BLaER1 (cell line): Measurements from ENCODE around the gene HBM.
"Not testable (repeated sequence)": the region's sequence is repeated elsewhere in the genome, so short reads cannot be mapped to it uniquely, and the experiment has no call there.

Source experiments
- H3K27ac ChIP-seq: shearing (Covaris generic); formaldehyde crosslinking; 2 replicates; pipeline ENCODE4 v1.8.1; 2022
- H3K27me3 ChIP-seq: shearing (Covaris generic); formaldehyde crosslinking; 2 replicates; pipeline ENCODE4 v1.8.1; 2022
- H3K36me3 ChIP-seq: shearing (Covaris generic); formaldehyde crosslinking; 2 replicates; pipeline ENCODE4 v1.8.1; 2022
- H3K4me1 ChIP-seq: shearing (Covaris generic); formaldehyde crosslinking; 2 replicates; pipeline ENCODE4 v1.8.1; 2022
- H3K4me2 ChIP-seq: shearing (Covaris generic); formaldehyde crosslinking; 2 replicates; pipeline ENCODE4 v1.8.1; 2022
- H3K4me3 ChIP-seq: shearing (Covaris generic); formaldehyde crosslinking; 2 replicates; pipeline ENCODE4 v1.8.1; 2022
- H3K9ac ChIP-seq: shearing (Covaris generic); formaldehyde crosslinking; 2 replicates; pipeline ENCODE4 v1.8.1; 2022
- H3K9me3 ChIP-seq: shearing (Covaris generic); formaldehyde crosslinking; 2 replicates; pipeline ENCODE4 v1.8.1; 2022
- H4K20me1 ChIP-seq: shearing (Covaris generic); formaldehyde crosslinking; 2 replicates; pipeline ENCODE4 v1.8.1; 2022
- Cebpa-rat ChIP-seq: shearing (Covaris generic); IDR thresholded peaks from 2 replicates; pipeline ENCODE4 v1.8.1; 2022

HBM gene

DNA sequence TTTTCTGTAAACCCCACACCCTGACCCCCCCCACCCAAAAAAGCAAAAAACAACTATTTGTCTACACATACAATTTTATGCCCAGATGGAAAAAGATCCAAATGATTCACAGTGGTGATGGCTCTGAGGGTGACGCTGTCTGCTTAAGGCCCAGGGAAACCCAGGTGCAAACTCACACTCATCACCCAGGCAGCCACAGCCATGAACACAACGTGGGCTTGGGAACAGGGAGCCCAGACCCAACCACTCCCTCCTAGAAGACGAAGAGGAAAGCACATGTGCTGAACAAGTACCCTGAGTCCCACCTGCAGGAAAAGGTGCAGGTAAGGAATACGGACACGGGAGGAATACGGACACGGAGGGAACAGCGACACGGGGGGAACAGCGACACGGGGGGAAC, 19.9 kb downstream of the HBM start:
- no peak overlapping the region for H3K9ac ChIP-seq
- H3K9me3 ChIP-seq = no peaks in the 10 kb centered on the region
- peaks cover 86% of the 10 kb centered on the region for H4K20me1 ChIP-seq
- H3K27me3 ChIP-seq = peaks cover 11% of the 10 kb centered on the region
- no peak overlapping the region for H3K4me3 ChIP-seq
- no peak for TF ChIP-seq Cebpa-rat
- H3K4me2 ChIP-seq = no peak overlapping the region
- peaks cover 10% of the 10 kb centered on the region for H3K4me1 ChIP-seq
- peaks cover 66% of the 10 kb centered on the region for H3K36me3 ChIP-seq
- H3K27ac ChIP-seq = no peak overlapping the region

DNA sequence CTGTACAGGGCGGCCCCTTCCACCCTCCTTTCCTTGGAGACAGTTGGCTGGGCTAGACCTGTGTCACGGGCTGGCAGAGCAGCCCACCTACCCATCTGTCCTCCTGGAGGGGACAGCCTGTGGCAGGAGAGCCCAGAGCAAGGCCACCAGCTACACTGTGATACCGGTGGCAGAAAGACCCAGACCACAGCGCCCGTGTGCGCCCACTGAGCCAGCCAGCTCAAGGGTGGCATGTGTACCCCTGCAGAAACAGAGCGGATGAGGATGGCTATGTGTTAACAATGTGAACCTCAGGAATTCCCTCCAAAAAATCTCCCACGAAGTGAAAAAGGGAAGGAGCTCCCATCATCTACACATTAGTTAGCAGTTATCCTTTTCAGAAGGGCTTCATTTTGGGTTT, 21.6 kb downstream of the HBM start:
- Histone ChIP-seq H3K9ac (no peak overlapping the region), H3K4me2 (no peak overlapping the region), H3K36me3 (peaks cover 82% of the 10 kb centered on the region), H4K20me1 (peaks cover 88% of the 10 kb centered on the region), H3K4me3 (no peak overlapping the region), H3K9me3 (no peaks in the 10 kb centered on the region), H3K27me3 (no peaks in the 10 kb centered on the region), H3K4me1 (no peaks in the 10 kb centered on the region), H3K27ac (no peak overlapping the region)
- no peak for TF ChIP-seq Cebpa-rat

DNA sequence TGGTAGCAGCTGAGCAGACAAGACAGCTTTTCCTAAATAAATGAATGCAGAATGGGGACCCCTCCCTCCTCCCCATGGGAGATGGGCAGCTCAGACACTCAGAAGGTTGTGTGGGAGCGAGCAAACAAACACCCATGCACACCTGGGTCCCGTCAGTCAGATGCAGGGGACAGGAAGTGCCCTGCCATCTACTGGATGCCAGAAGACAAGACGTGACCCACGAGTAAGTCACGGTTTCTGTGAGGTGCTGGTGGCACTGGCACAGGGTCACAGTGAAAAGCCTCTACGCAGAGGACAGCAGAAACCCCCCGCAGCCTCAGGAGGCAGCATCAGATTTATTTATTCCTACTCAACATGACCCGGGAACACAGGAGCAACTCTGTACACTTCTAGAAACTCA, 22.9 kb downstream of the HBM start:
- Histone ChIP-seq H3K9me3 (no peaks in the 10 kb centered on the region), H3K4me1 (no peaks in the 10 kb centered on the region), H4K20me1 (peaks cover 87% of the 10 kb centered on the region), H3K4me3 (no peak overlapping the region), H3K27ac (no peak overlapping the region), H3K9ac (no peak overlapping the region), H3K27me3 (no peaks in the 10 kb centered on the region), H3K36me3 (peaks cover 89% of the 10 kb centered on the region), H3K4me2 (no peak overlapping the region)
- no peak for TF ChIP-seq Cebpa-rat

DNA sequence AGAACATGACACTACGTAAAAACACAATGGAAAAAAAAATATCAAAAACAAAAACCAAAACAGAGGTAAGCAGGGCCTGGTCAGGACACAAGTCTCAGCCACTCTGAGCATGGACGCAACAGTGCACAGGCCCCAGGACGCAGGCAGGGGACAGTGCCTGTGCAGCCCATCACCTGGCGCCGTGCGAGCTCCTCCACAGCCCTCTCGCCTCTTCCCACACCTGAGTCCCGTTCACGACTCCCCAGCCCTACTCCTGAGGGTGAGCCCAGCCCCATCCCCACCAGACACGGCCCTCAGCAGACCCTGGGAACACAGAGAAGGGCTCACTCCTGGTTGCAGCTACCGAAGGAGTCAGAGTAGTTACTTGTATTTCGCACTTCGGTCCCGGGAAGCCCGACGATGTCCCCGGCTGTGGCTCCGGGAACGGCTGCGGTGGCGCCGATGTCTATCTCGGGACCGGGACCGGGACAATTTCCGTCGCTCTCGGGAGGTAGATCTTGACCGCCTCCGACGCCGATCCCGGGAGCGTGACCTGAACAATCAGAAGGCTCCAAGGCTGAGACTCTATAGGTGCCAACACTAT, 23.9 kb downstream of the HBM start:
- H3K4me2 ChIP-seq = no peak overlapping the region
- H3K4me3 ChIP-seq = no peak overlapping the region
- TF ChIP-seq Cebpa-rat = no peak
- H3K9ac ChIP-seq = no peak overlapping the region
- H3K27me3 ChIP-seq = no peaks in the 10 kb centered on the region
- H3K9me3 ChIP-seq = no peaks in the 10 kb centered on the region
- peaks cover 87% of the 10 kb centered on the region for H4K20me1 ChIP-seq
- no peak overlapping the region for H3K27ac ChIP-seq
- no peaks in the 10 kb centered on the region for H3K4me1 ChIP-seq
- peaks cover 89% of the 10 kb centered on the region for H3K36me3 ChIP-seq

DNA sequence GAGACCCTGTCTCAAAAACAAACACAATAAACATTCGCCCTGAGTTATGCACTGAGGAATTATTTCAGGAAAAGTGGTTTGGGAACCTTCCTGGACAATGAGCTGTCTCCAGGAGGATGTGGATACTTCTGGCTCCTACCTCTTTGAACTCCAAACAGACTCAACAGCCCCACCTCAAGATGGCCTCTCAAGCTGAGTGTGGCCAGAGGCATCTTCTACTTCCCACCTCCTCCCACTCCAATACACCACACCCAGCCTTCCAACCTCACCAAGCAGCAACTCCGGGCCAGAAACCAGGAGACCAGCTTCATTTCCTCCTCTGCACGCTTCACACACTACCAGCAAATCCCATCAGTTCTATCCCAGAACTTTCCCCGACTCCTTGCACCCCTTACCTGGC, 26.1 kb downstream of the HBM start:
- Histone ChIP-seq H3K36me3 (peaks cover 99% of the 10 kb centered on the region), H3K4me2 (no peak overlapping the region)

DNA sequence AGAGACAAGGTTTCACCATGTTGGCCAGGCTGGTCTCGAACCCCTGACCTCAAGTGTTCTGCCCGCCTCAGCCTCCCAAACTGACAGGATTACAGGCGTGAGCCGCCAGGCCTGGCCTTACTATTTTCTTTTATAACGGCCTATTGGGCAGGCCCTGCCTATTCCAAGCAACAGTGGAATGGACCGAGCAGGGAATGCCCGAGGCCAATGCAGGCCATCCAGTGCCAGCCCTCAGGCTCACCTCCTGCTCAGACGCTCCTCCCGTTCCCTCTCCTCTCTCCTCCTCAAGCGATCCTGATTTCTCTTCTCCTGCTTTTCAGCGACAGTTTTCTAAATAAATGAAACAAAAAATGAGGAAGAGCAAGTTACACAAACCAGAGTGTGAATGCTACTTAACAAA, 26.9 kb downstream of the HBM start:
- no peak overlapping the region for H3K27ac ChIP-seq
- peaks cover 100% of the 10 kb centered on the region for H3K36me3 ChIP-seq
- H3K4me1 ChIP-seq = no peaks in the 10 kb centered on the region
- H3K4me2 ChIP-seq = no peak overlapping the region
- no peak overlapping the region for H3K4me3 ChIP-seq
- TF ChIP-seq Cebpa-rat = no peak
- H3K9me3 ChIP-seq = no peaks in the 10 kb centered on the region
- peaks cover 99% of the 10 kb centered on the region for H4K20me1 ChIP-seq
- no peak overlapping the region for H3K9ac ChIP-seq
- no peaks in the 10 kb centered on the region for H3K27me3 ChIP-seq

More for the DNA sequence above, 26.1 kb downstream of the HBM start:
- Histone ChIP-seq H4K20me1 (peaks cover 97% of the 10 kb centered on the region), H3K9ac (no peak overlapping the region), H3K4me3 (no peak overlapping the region), H3K27ac (no peak overlapping the region), H3K4me1 (no peaks in the 10 kb centered on the region), H3K27me3 (no peaks in the 10 kb centered on the region), H3K9me3 (no peaks in the 10 kb centered on the region)
- TF ChIP-seq Cebpa-rat = no peak

DNA sequence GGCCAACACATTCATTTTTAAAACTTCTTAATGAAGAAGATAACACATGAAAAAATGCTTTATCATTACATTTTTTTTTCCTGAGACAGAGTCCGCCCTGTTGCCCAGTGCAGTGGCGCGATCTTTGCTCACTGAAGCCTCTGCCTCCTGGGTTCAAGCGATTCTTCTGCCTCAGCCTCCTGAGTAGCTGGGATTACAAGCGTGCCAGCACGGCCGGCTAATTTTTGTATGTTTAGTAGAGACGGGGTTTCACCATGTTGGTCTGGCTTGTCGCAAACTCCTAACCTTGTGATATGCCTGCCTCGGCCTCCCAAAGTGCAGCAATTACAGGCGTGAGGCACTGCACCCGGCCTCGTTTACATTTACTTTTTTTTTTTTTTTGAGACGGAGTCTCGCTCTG, 27.7 kb downstream of the HBM start:
- no peak overlapping the region for H3K27ac ChIP-seq
- H3K4me2 ChIP-seq = no peak overlapping the region
- no peak for TF ChIP-seq Cebpa-rat
- no peaks in the 10 kb centered on the region for H3K4me1 ChIP-seq
- no peak overlapping the region for H3K4me3 ChIP-seq
- H3K36me3 ChIP-seq = peaks cover 100% of the 10 kb centered on the region
- H3K9me3 ChIP-seq = no peaks in the 10 kb centered on the region
- no peaks in the 10 kb centered on the region for H3K27me3 ChIP-seq
- H3K9ac ChIP-seq = no peak overlapping the region
- H4K20me1 ChIP-seq = peaks cover 95% of the 10 kb centered on the region

DNA sequence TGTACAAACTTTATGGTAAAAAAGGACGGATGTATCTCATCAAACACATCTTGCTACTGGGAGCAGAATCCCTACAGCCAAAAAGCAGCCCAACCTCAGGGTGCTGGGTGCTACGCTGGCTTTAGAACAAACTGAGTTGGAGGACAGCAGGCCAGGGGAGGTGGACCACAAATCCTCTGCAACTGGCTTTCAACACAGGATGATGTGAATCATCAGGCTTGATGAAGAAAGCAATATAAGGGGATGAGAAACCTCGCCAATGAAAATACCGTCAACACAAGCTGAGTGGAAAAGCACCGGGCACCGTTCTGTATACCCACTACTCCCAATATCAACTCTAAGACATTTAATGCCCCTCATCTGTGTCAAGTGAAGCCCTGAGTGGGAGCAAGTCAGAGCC, 28.7 kb downstream of the HBM start:
- no peak overlapping the region for H3K27ac ChIP-seq
- H3K9ac ChIP-seq = no peak overlapping the region
- TF ChIP-seq Cebpa-rat = no peak
- H3K4me3 ChIP-seq = no peak overlapping the region
- no peaks in the 10 kb centered on the region for H3K27me3 ChIP-seq
- peaks cover 100% of the 10 kb centered on the region for H3K36me3 ChIP-seq
- H4K20me1 ChIP-seq = peaks cover 95% of the 10 kb centered on the region
- no peaks in the 10 kb centered on the region for H3K9me3 ChIP-seq
- no peaks in the 10 kb centered on the region for H3K4me1 ChIP-seq
- H3K4me2 ChIP-seq = no peak overlapping the region

DNA sequence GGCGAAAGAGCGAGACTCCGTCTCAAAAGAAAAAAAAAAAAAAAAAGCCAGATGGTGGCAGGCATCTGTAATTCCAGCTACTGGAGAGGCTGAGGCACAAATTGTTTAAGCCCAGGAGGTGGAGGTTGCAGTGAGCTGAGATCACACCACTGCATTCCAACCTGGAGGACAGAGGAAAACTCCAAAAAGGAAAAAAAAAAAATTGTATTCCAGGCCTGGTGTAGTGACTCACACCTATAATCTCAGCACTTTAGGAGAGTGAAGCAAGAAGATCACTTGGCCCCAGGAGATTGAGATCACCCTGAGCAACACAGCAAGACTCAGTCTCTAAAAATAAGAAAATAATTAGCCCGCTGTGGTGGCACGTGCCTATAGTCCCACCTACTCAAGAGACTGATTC, 34.6 kb downstream of the HBM start:
- no peak overlapping the region for H3K4me3 ChIP-seq
- H3K27ac ChIP-seq = no peak overlapping the region
- no peaks in the 10 kb centered on the region for H3K27me3 ChIP-seq
- no peak overlapping the region for H3K9ac ChIP-seq
- H3K4me2 ChIP-seq = no peak overlapping the region
- no peak for TF ChIP-seq Cebpa-rat
- no peaks in the 10 kb centered on the region for H3K9me3 ChIP-seq
- no peaks in the 10 kb centered on the region for H3K4me1 ChIP-seq
- peaks cover 100% of the 10 kb centered on the region for H3K36me3 ChIP-seq
- peaks cover 93% of the 10 kb centered on the region for H4K20me1 ChIP-seq

DNA sequence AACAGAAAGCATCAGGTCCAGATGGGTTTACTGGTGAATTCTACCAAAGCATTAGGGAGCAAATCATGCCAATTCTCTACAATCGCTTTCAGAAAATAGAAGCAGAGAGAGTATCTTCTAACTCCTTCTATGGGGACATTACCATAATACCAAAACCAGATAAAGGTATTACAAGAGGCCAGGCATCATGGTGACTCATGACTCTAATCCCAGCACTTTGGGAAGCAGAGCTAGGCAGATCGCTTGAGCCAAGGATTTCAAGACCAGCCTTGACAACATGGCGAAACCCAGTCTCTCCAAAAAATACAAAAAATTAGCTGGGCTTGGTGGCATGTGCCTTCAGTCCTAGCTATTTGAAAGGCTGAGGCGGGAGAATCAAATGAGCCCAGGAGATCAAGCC, 37.5 kb downstream of the HBM start:
- Histone ChIP-seq H3K9me3 (no peaks in the 10 kb centered on the region), H3K4me2 (no peak overlapping the region), H3K27me3 (no peaks in the 10 kb centered on the region), H3K4me3 (no peak overlapping the region), H3K36me3 (peaks cover 100% of the 10 kb centered on the region), H3K9ac (no peak overlapping the region), H3K4me1 (no peaks in the 10 kb centered on the region), H3K27ac (no peak overlapping the region), H4K20me1 (peaks cover 95% of the 10 kb centered on the region)
- no peak for TF ChIP-seq Cebpa-rat

DNA sequence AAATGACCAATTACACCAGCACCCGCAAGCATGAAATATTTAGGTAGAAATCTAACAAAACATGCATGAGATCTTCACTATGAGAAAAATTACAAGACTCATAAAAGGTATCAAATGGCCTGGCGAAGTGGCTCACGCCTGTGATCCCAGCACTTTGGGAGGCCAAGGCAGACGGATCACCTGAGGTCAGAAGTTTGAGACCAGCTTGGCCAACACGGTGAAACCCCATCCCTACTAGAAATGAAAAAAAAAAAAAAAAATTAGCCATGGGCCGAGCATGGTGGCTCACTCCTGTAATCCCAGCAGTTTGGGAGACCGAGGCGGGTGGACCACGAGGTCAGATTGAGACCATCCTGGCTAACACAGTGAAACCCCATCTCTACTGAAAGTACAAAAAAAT, 38.3 kb downstream of the HBM start:
- not testable (repeated sequence) for H3K27ac ChIP-seq, H3K4me3 ChIP-seq, H3K4me1 ChIP-seq, H3K27me3 ChIP-seq, H3K9me3 ChIP-seq, H3K9ac ChIP-seq, H3K4me2 ChIP-seq
- peaks cover 100% of the 10 kb centered on the region for H3K36me3 ChIP-seq
- H4K20me1 ChIP-seq = peaks cover 97% of the 10 kb centered on the region

DNA sequence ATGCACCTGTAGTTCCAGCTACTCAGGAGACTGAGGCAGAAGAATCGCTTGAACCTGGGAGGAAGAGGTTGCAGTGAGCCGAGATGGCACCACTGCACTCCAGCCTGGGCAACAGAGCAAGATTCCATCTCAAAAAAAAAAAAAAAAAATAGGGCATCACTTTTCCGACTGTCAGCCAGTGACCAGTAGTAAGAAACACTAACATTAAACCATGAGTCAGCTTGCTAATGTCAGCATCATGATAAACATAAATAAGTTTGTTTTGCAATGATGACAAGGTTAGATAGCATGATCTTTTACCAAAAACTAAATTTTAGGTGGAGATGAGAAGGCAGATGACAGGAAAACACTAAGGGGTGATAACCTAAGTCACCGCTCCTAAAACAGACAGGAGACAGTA, 43.6 kb downstream of the HBM start:
- not testable (repeated sequence) for H3K9me3 ChIP-seq, H3K4me2 ChIP-seq, H3K4me1 ChIP-seq, H3K27ac ChIP-seq, H3K27me3 ChIP-seq, H3K9ac ChIP-seq, H3K4me3 ChIP-seq
- H4K20me1 ChIP-seq = peaks cover 100% of the 10 kb centered on the region
- H3K36me3 ChIP-seq = peaks cover 100% of the 10 kb centered on the region

DNA sequence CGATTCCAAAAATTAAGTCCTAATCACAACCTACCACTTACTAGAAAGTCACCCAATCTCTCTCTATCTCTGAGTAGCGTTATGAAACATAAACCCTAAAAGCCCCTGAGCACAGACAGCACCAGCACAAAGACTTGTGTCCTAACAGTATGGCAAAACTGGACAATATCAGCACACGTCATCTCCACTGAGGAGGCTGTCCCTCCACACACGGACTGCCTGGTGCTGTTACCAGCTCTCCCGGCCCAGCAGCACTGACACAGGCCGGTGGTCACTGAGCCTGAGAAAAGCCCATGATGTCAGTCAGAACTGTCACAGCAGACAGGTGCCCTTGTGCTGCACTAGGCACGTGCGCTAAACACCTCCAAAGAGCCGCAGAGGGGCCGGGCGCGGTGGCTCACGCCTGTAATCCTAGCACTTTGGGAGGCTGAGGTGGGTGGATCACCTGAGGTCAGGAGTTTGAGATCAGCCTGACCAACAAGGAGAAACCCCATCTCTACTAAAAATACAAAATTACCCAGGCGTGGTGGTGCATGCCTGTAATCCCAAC, 45.9 kb downstream of the HBM start:
- Histone ChIP-seq H4K20me1 (peaks cover 100% of the 10 kb centered on the region), H3K36me3 (peaks cover 100% of the 10 kb centered on the region)
- H3K4me1 ChIP-seq, H3K27ac ChIP-seq, H3K9me3 ChIP-seq, H3K27me3 ChIP-seq, H3K4me2 ChIP-seq, H3K4me3 ChIP-seq, H3K9ac ChIP-seq: not testable (repeated sequence)
